ENCODE data around the gene SMIM35.

SMIM35 gene

DNA sequence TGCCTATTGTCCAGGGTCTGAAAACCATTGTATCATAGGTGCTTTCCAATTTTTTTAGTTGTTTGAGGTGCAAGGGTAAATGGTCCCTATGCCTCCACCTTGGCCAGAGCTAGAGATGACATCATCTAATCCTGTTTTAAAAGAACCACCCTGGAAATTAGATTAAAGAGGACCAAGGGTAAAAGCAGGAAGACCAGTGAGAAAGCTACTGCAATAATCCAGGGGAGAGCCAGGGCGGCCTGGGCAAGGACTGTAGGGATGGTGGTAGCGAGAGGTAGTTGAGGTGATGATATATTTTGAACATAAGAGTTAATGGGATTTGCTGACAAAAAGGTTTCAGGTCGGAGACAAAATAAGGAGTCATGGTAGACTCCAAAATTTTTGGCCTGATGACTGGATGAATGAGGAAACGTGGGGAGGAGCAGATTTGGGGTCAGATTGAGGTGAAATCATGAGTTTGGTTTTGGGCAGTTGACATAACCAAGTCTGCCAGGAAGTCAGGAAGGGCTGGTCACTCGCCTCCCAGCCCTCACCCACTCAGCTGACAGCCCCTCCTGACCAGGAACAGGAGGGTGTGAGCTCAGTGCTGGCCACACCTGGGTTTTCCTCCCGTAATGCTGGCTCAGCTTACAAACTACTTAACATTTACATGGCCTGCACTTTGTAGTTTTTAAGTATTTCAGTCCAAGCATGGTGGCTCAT lies 42.9 kb upstream of the SMIM35 start:
- no peak overlapping the region for H3K4me3 ChIP-seq (ENCODE audit: low read length)
- no peak for DNase-seq (ENCODE audit: low read depth)
- TF ChIP-seq, protein P1, sequence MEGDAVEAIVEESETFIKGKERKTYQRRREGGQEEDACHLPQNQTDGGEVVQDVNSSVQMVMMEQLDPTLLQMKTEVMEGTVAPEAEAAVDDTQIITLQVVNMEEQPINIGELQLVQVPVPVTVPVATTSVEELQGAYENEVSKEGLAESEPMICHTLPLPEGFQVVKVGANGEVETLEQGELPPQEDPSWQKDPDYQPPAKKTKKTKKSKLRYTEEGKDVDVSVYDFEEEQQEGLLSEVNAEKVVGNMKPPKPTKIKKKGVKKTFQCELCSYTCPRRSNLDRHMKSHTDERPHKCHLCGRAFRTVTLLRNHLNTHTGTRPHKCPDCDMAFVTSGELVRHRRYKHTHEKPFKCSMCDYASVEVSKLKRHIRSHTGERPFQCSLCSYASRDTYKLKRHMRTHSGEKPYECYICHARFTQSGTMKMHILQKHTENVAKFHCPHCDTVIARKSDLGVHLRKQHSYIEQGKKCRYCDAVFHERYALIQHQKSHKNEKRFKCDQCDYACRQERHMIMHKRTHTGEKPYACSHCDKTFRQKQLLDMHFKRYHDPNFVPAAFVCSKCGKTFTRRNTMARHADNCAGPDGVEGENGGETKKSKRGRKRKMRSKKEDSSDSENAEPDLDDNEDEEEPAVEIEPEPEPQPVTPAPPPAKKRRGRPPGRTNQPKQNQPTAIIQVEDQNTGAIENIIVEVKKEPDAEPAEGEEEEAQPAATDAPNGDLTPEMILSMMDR (conservative IDR thresholded peaks at IDR 0.05; ENCODE audit: low read depth, low read length) = no peak

DNA sequence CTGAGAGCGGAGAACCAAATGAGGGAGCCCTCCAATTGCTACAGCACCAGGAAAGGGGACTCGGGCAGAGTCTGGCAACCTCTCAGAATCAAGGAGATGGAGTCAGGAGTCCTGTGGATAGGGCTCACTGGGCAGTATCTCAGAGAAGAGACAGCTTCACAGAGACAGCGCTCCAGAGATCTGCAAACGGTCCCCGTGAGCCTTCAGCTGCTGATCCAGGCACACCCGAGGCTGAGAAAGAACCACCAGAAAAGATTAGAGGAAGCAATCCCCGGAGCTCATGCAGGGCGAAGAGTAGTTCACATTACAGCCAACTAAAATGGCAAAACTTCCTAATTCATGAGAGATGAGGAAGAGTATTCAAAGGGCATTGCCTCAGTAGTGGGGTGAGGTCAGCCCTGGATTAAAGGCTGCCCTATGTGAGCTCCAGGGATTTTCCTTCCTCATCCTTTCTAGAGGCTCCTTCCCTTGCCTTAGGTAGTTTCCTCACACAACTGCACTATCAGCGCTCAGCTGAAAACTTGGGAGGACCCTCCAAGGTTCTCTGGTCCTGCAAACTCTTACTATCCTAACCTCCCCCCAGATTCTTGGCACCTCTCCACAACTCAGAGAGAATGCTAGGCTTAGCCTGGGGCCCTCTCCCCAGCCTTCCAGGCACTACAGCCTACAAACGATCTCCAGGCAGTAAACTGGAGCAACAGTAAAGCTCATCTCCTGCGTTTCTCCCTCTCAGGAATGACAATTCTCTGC lies 42.1 kb upstream of the SMIM35 start:
- H3K4me3 ChIP-seq (ENCODE audit: low read length) = no peak overlapping the region
- no peak for DNase-seq (ENCODE audit: low read depth)

DNA sequence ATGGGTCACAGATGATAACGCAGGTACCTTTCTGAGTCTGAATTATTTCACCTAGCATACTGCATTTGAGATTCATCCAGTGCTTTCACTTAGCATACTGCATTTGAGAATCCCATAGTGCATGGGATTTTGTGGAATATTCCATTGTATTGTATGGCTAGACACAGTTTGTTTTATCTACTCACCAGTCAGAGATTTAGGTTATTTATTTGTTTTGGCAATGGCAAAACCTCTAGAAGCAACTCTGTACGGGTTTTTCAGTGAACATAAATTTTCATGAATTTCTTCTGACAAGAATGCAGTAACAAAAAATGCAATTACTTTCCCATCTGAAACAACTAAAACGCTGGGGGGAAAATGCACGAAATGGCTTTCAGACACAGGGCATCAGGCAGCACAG lies 41.5 kb upstream of the SMIM35 start:
- H3K4me3 ChIP-seq (ENCODE audit: low read length) = no peak overlapping the region
- no peak for DNase-seq (ENCODE audit: low read depth)
- TF ChIP-seq, protein P1 (conservative IDR thresholded peaks at IDR 0.05; ENCODE audit: low read depth, low read length) = no peak

More for the DNA sequence above, 42.1 kb upstream of the SMIM35 start:
- TF ChIP-seq, protein P1 (conservative IDR thresholded peaks at IDR 0.05; ENCODE audit: low read depth, low read length) = no peak

DNA sequence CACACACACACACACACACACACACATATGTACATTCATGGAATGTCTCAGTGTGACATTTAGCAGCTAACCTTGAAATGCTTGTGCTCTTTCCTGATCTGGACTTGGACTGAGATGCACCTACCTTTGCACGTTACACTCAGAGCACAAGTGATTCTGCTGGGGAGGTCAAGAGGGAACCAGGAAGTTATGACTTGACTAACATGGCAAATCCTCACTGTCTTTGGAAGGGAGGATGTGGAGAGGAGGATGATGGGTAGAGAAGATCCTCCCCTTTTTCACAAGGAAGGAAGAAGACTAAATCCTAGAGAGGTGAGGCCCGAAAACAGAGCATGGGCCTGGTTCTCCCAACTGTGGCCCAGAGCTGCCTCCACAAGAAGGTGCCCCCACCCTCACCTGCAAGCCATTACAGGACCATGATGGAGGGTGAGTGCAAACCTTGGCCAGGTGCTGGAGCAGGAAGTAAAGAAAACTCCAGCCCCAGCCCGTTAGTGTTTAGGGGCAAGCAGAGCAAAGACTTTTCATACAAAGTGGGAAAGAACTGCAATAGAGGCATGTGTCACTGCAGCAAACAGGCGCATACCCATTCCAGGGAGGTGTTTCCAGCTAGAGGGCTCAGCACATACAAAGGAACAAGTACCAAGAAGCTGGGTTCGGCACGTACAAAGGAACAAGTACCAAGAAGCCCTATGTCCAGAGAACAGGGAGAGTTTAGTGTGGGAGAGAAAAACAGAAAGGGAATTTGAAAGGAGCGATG lies 39.5 kb upstream of the SMIM35 start:
- TF ChIP-seq, protein P1 (conservative IDR thresholded peaks at IDR 0.05; ENCODE audit: low read depth, low read length) = no peak
- DNase-seq (ENCODE audit: low read depth) = no peak
- H3K4me3 ChIP-seq (ENCODE audit: low read length) = no peak overlapping the region

DNA sequence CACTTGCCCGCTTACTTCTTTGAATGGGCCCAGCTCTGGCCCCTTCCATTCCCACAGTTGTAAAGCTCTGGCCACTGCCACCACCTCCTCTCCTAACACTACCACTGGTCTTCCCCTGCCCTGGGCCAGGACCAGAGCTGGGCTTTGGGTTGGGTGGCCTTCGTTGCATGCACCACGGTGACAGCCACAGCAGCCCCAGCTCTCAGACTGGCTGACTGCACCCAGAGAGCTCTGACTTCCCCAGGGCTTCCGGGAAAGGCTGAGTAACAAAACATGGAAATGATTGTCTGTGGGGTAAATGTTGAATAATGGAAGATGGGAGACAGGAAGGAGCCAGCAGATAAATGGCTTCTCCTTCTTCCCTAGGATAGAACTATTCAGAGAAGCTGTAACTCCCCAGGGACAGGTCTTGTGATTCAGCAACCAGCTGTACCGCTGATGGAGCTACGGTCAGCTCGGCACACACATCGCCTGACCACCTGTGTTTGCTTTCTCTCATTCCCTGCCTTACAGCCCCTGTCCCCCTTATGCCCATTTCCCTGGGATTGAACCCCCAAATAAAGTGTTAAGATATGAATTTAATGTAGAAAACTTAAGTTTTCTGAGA lies 38.3 kb upstream of the SMIM35 start:
- DNase-seq (ENCODE audit: low read depth) = no peak
- no peak overlapping the region for H3K4me3 ChIP-seq (ENCODE audit: low read length)
- TF ChIP-seq, protein P1 (conservative IDR thresholded peaks at IDR 0.05; ENCODE audit: low read depth, low read length) = no peak

DNA sequence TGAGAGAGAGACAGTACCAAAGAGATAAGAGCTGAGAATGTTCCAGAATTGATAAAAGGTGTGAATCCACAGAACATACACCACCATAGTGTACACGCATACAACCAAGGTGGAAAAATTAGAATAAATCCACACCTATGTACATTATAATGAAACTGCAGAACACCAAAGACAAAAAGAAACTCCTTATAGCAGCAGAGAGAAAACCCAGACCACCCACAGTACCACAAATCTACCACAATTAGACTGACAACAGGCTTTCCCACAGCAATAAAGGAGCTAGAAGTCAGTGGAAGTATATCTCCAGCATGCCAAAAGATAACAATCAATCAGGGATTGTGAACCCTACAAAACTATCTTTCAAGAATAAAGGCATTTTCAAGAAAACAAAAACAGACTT lies 34.0 kb upstream of the SMIM35 start:
- TF ChIP-seq, protein P1 (conservative IDR thresholded peaks at IDR 0.05; ENCODE audit: low read depth, low read length) = no peak
- DNase-seq (ENCODE audit: low read depth) = no peak
- H3K4me3 ChIP-seq (ENCODE audit: low read length) = no peak overlapping the region

Measured in retinal pigment epithelial cell (primary cell).